NCI-H526 (cell line): ENCODE results near the gene RASSF5.

Experiments used
- DNase-seq, 2 experiments: peaks; one replicate each; lab custom pipeline; 2025; lab: John Stamatoyannopoulos, UW

The RASSF5 gene

GRCh38 chr1:206497774-206498173 lies 9.6 kb upstream of the RASSF5 start:
- no peak for DNase-seq

GRCh38 chr1:206498685-206499084 lies 8.6 kb upstream of the RASSF5 start:
- DNase-seq: no peak

- DNase-seq: no peak
These were observed 7.3 kb upstream of the RASSF5 start for GRCh38 chr1:206500046-206500445.

GRCh38 chr1:206501881-206502280 lies 5.5 kb upstream of the RASSF5 start:
- DNase-seq: no peak

GRCh38 chr1:206502403-206502802 lies 4.9 kb upstream of the RASSF5 start:
- DNase-seq: no peak

- DNase-seq: no peak
These were observed 4.5 kb upstream of the RASSF5 start for GRCh38 chr1:206502812-206503211.

- DNase-seq: no peak
These were observed 3.6 kb upstream of the RASSF5 start for GRCh38 chr1:206503591-206504362.

GRCh38 chr1:206504363-206504713 lies 3.0 kb upstream of the RASSF5 start:
- no peak for DNase-seq

GRCh38 chr1:206505702-206506355 lies 1.5 kb upstream of the RASSF5 start:
- no peak for DNase-seq

GRCh38 chr1:206506405-206507283 lies 687 bp upstream of the RASSF5 start:
- no peak for DNase-seq

- DNase-seq: no peak
These were observed 979 bp downstream of the RASSF5 start for GRCh38 chr1:206508130-206508889.

- DNase-seq: no peak
These were observed 1.6 kb downstream of the RASSF5 start for GRCh38 chr1:206508956-206509355.

GRCh38 chr1:206509612-206510257 lies 2.4 kb downstream of the RASSF5 start:
- DNase-seq: no peak

- DNase-seq: no peak
These were observed 3.0 kb downstream of the RASSF5 start for GRCh38 chr1:206510371-206510770.

GRCh38 chr1:206511362-206512057 lies 4.2 kb downstream of the RASSF5 start:
- peak in 1 of 2 experiments; percentile 15 for DNase-seq

GRCh38 chr1:206512058-206512850 lies 4.9 kb downstream of the RASSF5 start:
- DNase-seq: peak; percentile 1 to 12

- DNase-seq: no peak
These were observed 5.5 kb downstream of the RASSF5 start for GRCh38 chr1:206512851-206513180.

GRCh38 chr1:206513312-206514111 lies 6.2 kb downstream of the RASSF5 start:
- DNase-seq: no peak

- DNase-seq: no peak
These were observed 7.6 kb downstream of the RASSF5 start for GRCh38 chr1:206514813-206515387.
